BE2C (cell line): ENCODE results near the gene RSRC2.

ENCODE experiments used
- DNase-seq: peaks from one replicate; pipeline ENCODE4 v3.0.0-alpha.2; 2020
- H3K27me3 ChIP-seq: fragments of 250-450 bp; sonication (Bioruptor Pico); 2 replicates; pipeline ENCODE4 v1.5.1; 2020; ENCODE audit warnings: mild to moderate bottlenecking
- H3K36me3 ChIP-seq: fragments of 250-450 bp; sonication (Bioruptor Pico); 2 replicates; pipeline ENCODE4 v1.5.1; 2020; ENCODE audit warnings: mild to moderate bottlenecking
- H3K4me1 ChIP-seq: fragments of 250-450 bp; sonication (Bioruptor Pico); 2 replicates; pipeline ENCODE4 v1.5.1; 2020
- H3K4me3 ChIP-seq: 2 replicates; pipeline ENCODE4 v1.5.1; 2011; ENCODE audit warnings: low read depth, low read length
- H3K9me3 ChIP-seq: fragments of 250-450 bp; sonication (Bioruptor Pico); 2 replicates; pipeline ENCODE4 v1.5.1; 2020
- CTCF ChIP-seq: IDR thresholded peaks from 2 replicates; pipeline ENCODE4 v1.5.1; 2012; ENCODE audit warnings: mild to moderate bottlenecking, low read depth, low read length

RSRC2 gene

GRCh38 chr12:122558745-122559641, 32.3 kb upstream of the RSRC2 start:
- no peak for TF ChIP-seq CTCF
- DNase-seq: no peak
- no peak overlapping the region for H3K4me3 ChIP-seq
- H3K9me3 ChIP-seq: no peaks in the 10 kb centered on the region
- no peaks in the 10 kb centered on the region for H3K27me3 ChIP-seq
- peaks cover 66% of the 10 kb centered on the region for H3K36me3 ChIP-seq
- H3K4me1 ChIP-seq: no peaks in the 10 kb centered on the region

GRCh38 chr12:122547330-122547729, 20.6 kb upstream of the RSRC2 start:
- no peak for DNase-seq
- Histone ChIP-seq H3K27me3 (no peaks in the 10 kb centered on the region), H3K4me3 (no peak overlapping the region), H3K4me1 (no peaks in the 10 kb centered on the region), H3K9me3 (no peaks in the 10 kb centered on the region), H3K36me3 (peaks cover 55% of the 10 kb centered on the region)
- no peak for TF ChIP-seq CTCF

GRCh38 chr12:122545855-122546254, 19.1 kb upstream of the RSRC2 start:
- no peaks in the 10 kb centered on the region for H3K9me3 ChIP-seq
- no peaks in the 10 kb centered on the region for H3K4me1 ChIP-seq
- H3K27me3 ChIP-seq: no peaks in the 10 kb centered on the region
- H3K4me3 ChIP-seq: no peak overlapping the region
- H3K36me3 ChIP-seq: peaks cover 54% of the 10 kb centered on the region
- no peak for TF ChIP-seq CTCF
- no peak for DNase-seq

- Histone ChIP-seq H3K9me3 (no peaks in the 10 kb centered on the region), H3K36me3 (peaks cover 53% of the 10 kb centered on the region), H3K4me3 (no peak overlapping the region), H3K27me3 (no peaks in the 10 kb centered on the region), H3K4me1 (no peaks in the 10 kb centered on the region)
- no peak for TF ChIP-seq CTCF
- DNase-seq: no peak
Observed at GRCh38 chr12:122544537-122544936, 17.8 kb upstream of the RSRC2 start.

- TF ChIP-seq CTCF: no peak
- no peak for DNase-seq
- no peaks in the 10 kb centered on the region for H3K4me1 ChIP-seq
- peaks cover 71% of the 10 kb centered on the region for H3K36me3 ChIP-seq
- H3K9me3 ChIP-seq: no peaks in the 10 kb centered on the region
- H3K4me3 ChIP-seq: no peak overlapping the region
- no peaks in the 10 kb centered on the region for H3K27me3 ChIP-seq
Observed at GRCh38 chr12:122538496-122538895, 11.8 kb upstream of the RSRC2 start.

GRCh38 chr12:122537021-122537420, 10.3 kb upstream of the RSRC2 start:
- H3K4me3 ChIP-seq: no peak overlapping the region
- H3K27me3 ChIP-seq: no peaks in the 10 kb centered on the region
- TF ChIP-seq CTCF: no peak
- no peak for DNase-seq
- no peaks in the 10 kb centered on the region for H3K4me1 ChIP-seq
- no peaks in the 10 kb centered on the region for H3K9me3 ChIP-seq
- H3K36me3 ChIP-seq: peaks cover 71% of the 10 kb centered on the region
